Bone marrow (tissue), 2 donors: ENCODE results near the gene TNK2.
"Not testable (repeated sequence)": the region's sequence is repeated elsewhere in the genome, so short reads cannot be mapped to it uniquely, and the experiment has no call there.

Source experiments
- DNase-seq, 2 donors: peaks; one replicate each; lab custom pipeline; 2025; lab: John Stamatoyannopoulos, UW

Gene TNK2

DNA sequence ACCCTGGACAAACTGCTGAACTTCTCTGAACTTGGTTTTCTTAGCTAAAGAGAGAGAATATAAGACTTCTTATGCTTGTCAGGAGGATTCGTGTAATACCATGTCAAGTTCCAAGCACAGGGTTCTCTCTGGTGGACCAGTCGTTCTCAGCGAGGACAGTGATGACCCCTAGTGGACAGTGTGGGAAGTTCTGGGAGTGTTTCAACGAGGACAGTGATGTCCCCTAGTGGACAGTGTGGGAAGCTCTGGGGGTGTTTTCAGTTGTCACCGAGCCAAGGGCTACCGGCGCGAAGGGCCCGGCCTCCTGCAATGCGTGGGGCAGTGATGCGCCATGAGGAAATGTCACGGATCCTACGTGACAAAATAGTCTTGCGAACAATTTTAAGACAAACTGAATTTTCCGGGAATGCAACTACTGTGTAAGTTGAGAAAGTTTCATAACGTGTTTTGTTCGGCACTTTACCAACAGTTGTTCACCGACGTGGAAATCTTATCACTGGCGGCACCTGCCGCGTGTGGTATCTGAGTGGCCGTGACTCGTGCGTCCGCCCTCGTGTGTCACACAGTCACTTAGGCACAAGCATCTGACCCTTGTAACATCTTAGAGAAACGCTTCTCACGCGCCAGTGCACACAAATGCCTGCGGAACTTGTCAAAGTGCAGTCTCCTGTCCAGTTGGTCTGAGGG lies 57.4 kb downstream of the TNK2 start:
- peak; percentile 37 to 95 for DNase-seq

DNA sequence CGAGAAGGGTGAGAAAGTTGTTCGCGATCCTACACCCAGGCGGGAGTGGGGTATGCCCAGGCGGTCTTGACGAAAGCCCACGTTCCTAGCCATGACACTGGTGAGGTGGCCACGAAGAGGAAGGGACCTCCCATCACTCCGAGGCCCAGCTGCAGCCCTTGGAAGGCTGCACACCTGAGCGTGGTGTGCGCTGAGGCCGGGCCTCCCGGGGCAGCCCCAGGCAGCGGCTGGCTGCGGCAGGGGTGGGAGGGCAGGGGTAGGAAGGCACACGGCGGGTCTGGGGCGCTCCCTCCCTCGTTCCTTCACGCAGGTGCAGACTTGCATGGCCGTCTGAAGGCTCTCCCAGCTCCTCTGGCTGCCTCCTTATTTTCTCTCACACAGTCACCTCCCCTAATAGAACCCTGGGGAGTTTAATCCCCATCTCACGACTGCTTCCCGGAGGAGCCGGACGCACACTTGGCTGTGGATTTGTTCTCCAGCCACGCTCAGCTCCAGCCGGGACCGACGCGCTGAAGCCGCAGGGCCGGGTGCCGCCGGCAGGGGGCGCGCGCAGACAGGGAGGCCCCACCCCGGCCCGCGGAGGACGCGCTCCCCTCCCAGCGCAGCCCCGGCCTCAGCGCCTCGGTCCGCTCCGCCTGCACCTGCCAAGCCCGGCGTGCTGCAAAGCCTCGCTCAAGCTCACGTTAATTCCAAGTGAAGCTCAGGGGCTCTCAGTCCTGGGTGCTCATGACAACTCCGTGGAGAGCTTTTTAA lies 58.9 kb downstream of the TNK2 start:
- peak in 1 of 2 donors; percentile 32 for DNase-seq

DNA sequence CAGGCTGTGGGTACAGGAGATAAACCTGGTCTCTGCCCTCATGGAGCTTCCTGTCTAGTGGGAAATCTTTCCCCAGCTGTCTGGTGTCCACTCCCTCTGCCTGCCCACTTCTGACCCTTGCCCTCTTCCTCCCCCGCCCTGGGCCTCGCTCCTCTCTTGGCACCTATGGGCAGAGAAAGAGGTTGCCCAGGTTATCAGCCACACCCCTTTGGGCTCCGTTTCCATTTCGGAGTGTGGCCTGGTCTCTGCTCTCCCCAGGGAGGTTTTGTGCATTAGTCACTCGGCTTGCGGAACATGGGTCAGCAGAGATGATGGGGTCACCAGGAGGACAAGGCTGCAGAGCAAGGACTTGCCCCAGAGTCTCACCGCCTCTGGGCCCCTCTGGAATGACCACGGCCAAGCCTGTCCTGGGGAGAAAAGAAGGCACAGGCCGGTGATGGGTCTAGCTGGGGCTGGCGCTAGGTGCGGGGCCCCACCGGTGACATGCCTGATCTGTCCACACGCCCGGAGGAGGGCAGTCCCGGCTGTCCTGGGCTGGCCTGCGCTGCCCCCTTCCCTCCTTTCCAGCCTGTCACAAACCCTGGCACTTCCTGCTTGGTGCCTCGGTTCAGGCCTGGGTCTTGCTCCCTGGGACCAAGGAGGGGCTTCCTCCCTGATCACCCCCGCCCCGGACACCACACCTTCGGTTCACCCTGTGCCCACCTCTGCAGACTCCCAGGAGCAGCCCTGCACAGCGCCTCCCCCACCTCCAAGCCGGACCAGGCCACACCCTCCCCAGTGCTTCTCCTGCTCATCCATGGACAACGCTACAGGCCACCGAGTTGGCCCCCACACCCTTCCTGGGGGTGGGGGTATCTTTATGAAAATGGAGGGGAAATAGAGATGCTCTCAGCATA lies 61.0 kb downstream of the TNK2 start:
- DNase-seq, result no peak

DNA sequence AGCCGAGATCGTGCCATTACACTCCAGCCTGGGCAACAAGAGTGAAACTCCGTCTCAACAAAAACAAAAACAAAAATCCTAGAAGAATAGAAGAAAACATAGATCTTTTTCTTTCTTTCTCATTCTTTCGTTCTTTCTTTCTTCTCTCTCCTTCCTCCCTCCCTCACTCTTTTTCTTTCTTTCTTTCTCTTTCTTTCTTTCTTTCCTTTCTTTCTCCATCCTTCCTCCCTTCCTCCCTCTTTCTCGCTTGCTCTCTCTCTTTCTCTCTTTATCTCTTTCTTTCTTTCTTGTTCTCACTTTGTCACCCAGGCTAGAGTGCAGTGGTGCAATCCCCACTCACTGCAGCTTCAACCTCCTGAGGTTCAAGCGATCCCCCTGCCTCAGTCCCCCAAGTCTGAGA lies 62.9 kb downstream of the TNK2 start:
- no peak for DNase-seq

DNA sequence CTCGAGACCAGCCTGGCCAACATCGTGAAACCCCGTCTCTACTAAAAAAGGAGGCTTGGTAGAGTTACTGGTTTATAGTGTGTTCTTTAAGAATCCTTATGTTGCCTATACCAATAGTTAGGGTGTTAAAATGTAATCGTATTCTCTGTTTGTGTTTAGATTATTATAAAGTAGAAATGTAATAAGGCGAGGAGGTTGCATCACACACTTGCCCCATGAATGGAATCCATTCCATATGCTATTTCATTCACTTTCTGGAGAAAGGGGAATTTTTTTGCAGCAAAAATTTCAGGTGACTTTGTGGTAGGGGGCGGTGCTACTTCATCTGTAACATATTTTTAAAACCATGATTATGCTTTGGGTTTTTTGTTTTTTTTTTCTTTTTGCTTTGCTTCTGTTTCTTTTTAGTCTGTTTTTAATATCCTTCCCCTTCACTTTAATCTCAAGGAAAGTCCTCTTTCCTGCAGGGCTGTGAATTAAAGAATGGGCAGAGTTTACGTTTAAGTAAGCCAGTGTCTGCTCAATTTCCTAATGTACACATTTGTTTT lies 63.6 kb downstream of the TNK2 start:
- no peak for DNase-seq

DNA sequence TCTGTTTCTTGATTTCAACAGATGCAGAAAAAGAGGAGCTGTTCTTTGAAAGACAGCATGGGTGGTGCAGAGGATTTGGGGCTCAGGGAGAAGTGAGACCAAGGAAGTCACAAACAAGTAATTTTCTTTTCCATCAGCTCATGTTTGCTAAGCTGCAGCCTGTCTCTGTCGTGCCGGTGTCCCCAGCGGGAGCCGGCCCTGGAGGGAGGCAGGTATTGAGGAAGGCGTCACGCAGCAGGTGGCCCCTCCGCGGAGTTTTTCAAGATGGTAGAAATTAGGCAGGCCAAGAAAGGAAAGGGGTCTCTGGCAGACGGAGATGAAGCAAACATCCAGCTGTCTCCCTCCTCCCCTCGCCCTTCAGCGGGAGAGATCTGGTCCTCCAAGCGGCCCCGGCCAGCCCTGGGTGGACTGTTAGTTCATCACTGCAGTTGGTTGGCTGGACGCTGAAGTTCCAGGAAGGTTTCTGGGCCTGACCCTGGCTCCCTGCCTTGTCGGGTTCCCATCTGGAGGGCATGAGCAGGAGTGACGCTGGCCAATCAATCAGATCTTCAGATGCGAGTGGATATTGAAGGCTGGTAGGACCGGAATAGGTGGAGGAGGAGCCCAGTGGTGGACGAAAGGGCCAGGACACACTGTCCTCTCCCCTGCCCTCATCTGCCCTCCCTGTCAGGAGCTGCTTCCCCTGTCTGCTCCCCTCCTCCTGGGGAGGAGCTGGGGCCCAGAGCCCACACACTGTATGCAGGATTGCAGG lies 68.9 kb downstream of the TNK2 start:
- DNase-seq, result no peak

DNA sequence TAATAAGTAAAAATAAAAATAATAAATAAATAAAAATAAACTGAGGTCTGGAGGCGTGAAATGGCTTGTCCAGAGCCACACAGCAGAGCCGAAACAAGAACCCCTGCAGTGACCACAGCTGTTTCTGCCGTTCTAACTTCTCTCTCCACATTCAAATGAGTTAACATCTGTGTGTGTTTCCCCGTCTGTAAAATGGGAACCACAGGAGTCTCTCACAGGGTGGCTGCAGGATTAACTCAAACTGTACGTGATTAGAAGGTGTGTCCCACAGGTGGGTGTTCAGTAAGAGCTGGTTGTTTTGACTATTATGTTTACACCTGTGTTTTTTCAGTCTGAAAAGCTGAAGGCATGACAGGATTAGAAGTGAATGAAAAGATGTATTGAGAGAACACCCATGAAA lies 69.6 kb downstream of the TNK2 start:
- no peak for DNase-seq

DNA sequence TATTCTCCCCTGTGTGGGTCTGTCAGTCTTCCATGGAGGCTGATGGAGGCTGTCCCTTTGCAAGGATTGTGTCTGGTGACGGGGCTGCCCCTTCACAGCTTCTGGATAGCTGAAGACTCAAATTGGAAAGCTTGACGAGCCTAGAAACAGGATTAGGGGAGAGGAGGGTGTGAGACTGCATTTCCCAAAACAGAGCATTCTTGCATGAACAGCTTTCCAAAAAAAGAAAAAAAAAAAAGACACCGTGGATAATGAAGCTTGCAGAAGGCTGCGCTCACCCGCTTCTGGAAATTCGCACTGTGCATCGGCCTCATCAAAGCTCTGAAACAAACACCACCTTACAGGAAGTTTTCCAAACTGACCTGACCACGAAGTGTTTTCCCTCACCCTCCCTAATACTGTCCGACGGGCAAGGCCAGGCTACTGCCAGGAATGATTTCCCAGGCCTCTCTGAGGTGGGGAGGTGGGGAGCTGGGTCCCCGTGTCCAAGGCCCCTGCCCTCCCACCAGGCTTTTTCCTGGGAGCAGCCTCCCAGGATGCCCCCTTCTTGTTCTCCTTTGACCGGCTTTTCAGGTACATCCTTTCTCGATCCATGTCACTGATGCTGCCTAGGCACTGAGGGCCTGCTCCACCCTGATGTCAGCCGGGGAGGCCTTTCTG lies 71.7 kb downstream of the TNK2 start:
- DNase-seq, result no peak

DNA sequence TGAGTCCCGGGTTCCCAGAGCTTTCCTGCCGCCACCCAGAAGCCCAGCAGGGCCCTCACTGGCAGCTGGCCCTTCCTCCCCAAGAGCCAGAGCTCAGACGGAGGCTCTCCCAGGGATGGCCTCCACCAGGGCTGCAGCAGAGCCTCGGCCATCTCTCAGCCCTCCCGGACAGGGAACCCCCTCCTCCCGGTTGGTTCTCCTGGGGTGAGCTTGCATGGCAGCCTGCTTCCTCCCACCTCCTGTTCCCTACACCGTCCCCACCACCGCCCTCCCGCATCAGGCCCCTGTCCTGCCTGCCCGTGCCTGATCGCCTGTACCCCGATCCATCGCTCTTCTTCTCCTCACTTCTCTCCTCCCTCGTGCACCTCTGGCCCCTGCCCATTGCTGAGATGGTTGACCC lies 72.6 kb downstream of the TNK2 start:
- DNase-seq, result no peak

DNA sequence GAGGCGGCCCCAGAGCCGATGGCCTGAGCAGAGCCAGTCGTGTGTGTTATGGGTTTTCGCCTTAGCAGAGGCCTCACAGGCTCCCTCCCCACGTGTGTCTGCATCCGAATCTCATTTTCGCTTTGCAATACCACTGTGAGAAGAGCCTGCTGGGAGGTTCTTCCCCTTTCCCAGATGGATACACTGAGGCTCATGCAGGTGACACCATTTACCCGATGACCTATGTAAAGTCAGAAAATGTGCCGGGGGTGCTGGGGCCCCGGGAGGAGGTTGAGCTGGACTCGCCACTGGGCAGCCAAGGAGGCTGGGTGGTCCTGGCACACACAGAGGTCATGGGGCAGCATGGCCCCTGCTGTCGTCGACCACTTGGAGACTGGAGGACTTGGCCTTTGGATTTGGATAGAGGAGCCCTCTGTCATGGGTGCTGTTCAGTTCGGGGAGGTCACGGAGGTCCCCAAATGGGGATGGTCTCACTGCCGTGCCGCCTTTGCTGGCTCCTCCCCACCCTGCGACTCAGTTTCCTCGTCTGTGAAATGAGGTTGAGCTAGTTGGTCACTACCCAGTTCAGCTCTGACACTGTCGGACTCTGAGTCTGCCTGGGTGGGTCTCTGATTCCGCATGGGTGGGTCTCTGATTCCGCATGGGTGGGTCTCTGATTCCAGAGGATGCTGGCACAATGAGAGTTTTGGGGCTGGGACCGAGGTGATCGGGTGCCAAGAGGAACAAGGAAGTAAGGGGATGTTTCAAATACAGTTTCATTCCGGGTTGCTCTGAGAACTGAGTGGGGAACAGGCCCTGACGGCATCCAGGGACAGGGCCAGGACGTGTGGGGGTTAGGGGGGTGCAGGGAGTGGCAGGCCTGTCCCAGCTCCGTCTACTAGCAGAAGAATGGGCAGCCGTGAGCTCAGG lies 73.4 kb downstream of the TNK2 start:
- no peak for DNase-seq

DNA sequence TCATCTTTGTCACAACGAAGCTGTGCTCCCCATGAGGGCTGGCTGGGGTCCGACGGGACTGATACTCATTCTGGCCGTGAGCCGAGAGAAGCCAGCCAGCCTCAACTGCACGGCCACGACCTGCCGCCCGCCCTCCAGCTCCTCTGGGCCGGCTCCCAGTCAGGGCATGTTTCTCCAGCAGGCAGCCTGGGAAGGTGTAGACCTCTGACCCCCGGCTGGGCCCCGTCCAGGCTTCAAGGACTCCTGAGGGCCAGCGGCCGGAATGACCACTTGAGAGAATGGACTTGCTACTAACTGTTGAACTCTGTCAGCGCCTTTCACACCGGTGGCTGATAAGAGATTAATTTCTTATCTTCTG lies 78.5 kb downstream of the TNK2 start:
- no peak for DNase-seq

DNA sequence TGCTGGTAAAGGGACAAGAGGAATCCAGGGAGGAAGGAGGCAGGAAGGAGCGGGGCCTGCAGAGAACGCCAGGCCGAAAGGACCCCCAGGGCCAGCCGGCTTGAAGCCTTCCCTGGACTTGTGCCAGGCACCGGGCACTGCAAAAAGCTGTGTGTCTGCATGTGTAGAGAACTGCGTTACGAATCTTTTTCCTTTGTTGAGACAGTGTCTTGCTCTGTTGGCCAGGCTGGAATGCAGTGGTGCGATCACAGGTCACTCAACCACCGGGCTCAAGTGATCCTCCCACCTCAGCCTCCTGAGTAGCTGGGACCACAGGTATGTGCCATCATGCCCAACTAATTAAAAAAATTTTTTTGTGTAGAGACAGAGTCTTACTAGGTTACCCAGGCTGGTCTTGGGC lies 79.6 kb downstream of the TNK2 start:
- no peak for DNase-seq

DNA sequence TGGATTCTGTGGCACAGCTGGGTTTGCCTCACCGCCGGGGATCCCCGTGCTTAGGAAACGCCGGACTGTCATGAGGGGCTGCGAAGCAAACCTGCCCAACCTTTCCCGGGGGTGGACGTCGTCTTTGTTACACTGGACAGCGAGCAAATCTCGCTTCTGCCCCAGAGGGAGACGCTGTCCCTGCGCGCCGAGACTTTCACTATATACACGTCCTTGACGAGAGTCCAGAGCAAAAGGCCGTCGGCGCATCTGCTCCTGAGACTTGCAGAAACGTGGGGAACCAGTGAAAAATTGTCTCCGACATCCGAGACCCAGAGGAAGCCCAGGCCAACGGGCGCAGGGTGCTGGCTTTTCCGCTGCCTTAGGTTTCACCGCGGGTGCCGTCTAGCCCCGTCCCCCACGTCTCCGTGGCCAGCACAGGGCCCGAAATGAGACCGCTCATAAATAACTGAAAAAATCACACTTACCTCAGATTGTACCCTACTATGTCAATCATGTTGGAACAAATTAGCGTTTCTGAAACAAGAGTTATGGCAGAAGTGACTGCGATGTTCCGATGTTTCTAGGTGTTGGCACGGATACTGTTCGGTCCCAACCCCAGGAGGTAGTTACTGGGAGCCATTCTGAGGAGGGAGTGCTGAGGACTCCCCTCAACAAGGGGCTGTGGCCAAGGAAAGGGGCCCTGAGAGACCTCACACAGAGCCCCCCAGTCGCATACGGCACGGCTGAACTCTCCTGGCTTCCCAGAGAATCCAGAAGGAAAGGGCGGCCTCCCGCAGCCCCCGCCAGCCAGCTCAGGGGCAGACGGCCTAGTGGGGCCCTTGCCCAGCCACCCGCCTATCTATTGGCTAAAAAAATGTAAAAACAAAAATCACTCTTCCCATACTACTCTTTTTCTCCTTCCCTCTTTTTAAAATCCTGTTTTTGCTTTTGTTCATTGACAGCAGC lies 82.2 kb downstream of the TNK2 start:
- no peak for DNase-seq

DNA sequence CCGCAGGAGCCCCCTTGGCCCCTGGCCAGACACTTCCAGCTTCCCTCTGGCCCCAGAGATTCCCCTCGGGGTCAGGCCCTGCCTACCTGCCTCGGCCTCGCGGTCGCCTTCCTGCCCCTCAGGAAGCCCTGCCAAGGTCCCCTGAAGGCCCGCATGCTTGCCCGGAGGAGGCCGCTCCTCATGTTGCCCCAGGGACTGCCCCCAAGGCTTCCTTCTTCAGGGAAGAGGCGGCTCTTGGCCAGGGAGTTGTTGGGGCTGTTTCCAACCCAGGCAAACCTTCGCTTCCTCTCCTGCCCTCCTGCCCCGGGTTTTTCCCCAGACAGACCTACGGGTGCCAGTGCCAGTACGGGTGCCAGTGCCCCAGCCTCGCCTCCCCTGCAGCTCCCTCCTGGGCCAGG lies 83.2 kb downstream of the TNK2 start:
- no peak for DNase-seq

DNA sequence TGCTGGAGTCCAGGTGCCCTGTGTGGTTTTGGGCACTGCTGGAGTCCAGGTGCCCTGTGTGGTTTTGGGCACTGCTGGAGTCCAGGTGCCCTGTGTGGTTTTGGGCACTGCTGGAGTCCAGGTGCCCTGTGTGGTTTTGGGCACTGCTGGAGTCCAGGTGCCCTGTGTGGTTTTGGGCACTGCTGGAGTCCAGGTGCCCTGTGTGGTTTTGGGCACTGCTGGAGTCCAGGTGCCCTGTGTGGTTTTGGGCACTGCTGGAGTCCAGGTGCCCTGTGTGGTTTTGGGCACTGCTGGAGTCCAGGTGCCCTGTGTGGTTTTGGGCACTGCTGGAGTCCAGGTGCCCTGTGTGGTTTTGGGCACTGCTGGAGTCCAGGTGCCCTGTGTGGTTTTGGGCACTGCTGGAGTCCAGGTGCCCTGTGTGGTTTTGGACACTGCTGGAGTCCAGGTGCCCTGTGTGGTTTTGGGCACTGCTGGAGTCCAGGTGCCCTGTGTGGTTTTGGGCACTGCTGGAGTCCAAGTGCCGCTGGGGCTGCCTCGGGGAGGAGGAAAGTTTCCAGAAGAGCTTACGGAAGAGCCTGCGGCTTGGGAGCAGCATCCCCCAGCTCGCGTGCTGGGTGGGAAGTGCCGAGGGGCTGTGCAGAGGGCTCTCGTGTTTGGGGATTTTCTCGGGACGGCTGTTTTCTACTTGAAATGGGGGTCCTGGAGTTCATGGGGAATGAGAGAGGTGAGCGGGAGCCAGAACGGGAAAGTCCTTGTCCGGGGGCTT lies 83.7 kb downstream of the TNK2 start:
- DNase-seq, result not testable (repeated sequence)

DNA sequence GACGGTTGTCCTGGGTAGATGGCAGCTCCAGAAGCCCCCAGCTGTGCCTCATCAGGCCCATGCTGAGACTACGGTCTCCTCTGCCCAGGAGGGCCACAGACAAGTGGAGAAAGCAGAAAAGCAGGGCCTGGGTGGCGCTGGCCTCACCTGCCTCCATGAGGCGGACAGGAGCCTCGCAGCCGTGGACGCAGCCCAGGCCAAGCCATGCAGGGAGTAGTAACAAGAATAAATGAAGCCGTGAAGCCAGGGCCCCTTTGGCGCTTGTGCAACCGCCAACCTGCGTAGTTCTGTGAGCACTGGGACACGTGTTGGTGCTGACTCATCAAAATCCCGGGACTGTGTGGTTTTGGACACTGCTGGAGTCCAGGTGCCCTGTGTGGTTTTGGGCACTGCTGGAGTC lies 84.4 kb downstream of the TNK2 start:
- DNase-seq, result no peak

DNA sequence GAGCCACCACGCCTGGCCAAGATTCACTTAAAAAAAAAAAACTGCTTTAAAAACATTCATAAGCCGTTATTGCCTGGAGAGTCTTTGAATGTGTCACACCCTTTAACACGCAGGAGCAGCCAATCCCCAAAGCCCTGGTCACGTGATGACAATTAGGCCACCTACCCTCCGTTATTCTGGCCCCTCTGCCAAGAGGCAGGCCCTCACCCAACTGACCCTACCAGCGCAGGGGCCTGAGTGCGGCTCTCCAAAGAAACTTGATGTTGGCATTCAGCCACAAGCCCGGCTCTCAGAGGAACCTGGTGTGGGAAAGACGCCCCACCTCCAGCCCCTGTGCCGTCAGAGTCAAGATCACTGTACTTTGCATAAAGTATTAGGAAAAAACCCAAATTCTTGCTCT lies 85.1 kb downstream of the TNK2 start:
- DNase-seq, result no peak

DNA sequence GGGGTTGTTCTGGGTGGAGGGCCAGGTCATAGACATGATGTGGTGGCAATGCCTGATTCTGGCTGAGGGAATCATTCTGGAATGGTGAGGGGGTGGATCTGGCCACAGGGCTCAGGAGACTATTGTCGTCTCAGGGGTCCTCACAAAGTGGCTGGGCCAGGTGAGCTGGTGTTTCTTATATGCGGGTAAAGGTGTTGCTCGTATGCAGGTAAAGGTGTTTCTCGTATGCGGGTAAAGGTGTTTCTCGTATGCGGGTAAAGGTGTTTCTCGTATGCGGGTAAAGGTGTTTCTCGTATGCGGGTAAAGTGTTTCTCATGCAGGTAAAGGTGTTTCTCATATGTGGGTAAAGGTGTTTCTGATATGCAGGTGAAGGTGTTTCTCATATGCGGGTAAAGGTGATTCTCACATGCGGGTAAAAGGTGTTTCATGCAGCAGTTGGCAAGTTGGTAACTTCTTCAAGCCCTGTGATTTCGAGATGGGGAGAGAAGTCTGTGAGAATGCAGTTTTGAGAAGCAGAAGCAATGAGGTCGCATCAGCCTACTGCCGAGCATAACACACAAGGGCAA lies 86.1 kb downstream of the TNK2 start:
- no peak for DNase-seq
